GM12873 (cell line): ENCODE data around the gene ZPLD1.

Experiments used
- CTCF ChIP-seq: IDR thresholded peaks from 2 replicates; pipeline ENCODE4 v1.5.1; 2012; ENCODE audit warnings: low read depth, mild to moderate bottlenecking, moderate library complexity, low read length, control low read depth; ENCODE audit not compliant: insufficient read depth; ENCODE audit errors: missing control alignments

Gene ZPLD1

GRCh38 chr3:102444101-102444500 is 9.3 kb downstream of the ZPLD1 start:
- TF ChIP-seq CTCF = no peak

GRCh38 chr3:102447272-102447671 is 12.5 kb downstream of the ZPLD1 start:
- no peak for TF ChIP-seq CTCF

- no peak for TF ChIP-seq CTCF
These were observed 14.5 kb downstream of the ZPLD1 start for GRCh38 chr3:102449341-102449740.

GRCh38 chr3:102449930-102450329 is 15.1 kb downstream of the ZPLD1 start:
- no peak for TF ChIP-seq CTCF

- TF ChIP-seq CTCF = no peak
These were observed 16.2 kb downstream of the ZPLD1 start for GRCh38 chr3:102450976-102451375.

- TF ChIP-seq CTCF = no peak
These were observed 16.7 kb downstream of the ZPLD1 start for GRCh38 chr3:102451543-102451942.

GRCh38 chr3:102454181-102454580 is 19.4 kb downstream of the ZPLD1 start:
- no peak for TF ChIP-seq CTCF
